Measurements from ENCODE around the gene NOTUM. TPM values are rescaled to one million over a fixed set of nuclear protein-coding genes. Genes with fewer than 3 reads are reported as not detected.

NOTUM gene
- polyA plus RNA-seq, 3 donors, result not detected

GRCh38 chr17:81903896-81904599 lies 56.9 kb downstream of the NOTUM start:
- H3K27ac Mint-ChIP-seq, result no peak overlapping the region
- peaks cover 0 to 12% (median 0%) of the 10 kb centered on the region in 7 donors for H3K9me3 Mint-ChIP-seq
- H3K4me3 Mint-ChIP-seq, result no peak overlapping the region
- H3K36me3 Mint-ChIP-seq, result peaks cover 48 to 64% of the 10 kb centered on the region in 2 donors
- H3K36me3 ChIP-seq (replicated peaks in 1 of 2; ENCODE audit: control insufficient read depth in 1 of 2, insufficient read depth in 2 of 2, low read length in 2 of 2), result peaks cover 32 to 48% of the 10 kb centered on the region in 2 donors
- peaks cover 0 to 12% of the 10 kb centered on the region in 2 donors for H3K4me1 ChIP-seq (ENCODE audit: control insufficient read depth in 1 of 2, insufficient read depth in 2 of 2, low read length in 2 of 2)
- no peak overlapping the region for H3K4me3 ChIP-seq (replicated peaks in 1 of 3; ENCODE audit: low read depth in 2 of 3, low read length in 3 of 3)
- no peaks in the 10 kb centered on the region for H3K79me2 ChIP-seq (ENCODE audit: insufficient read depth, low read length)
- TF ChIP-seq CTCF (IDR thresholded peaks at IDR 0.05), result no peak
- H2AFZ ChIP-seq (ENCODE audit: insufficient read depth, low read depth, low read length, poor library complexity, severe bottlenecking), result no peak overlapping the region
- 98% methylated on average over 24 of the region's 24 CpGs for WGBS (ENCODE audit: insufficient coverage)
- DNase-seq, result no peak
- no peak overlapping the region for H3K4me2 ChIP-seq (replicated peaks; ENCODE audit: extremely low read depth, low read length, poor library complexity, severe bottlenecking)
- peaks cover 3 to 20% of the 10 kb centered on the region in 2 donors for H3K27me3 ChIP-seq (ENCODE audit: control insufficient read depth in 2 of 2, insufficient read depth in 2 of 2, low read length in 2 of 2)
- H3K9ac ChIP-seq (ENCODE audit: insufficient read depth, low read length, poor library complexity, severe bottlenecking), result no peak overlapping the region
- no peak overlapping the region for H3K27ac ChIP-seq (ENCODE audit: low read depth in 1 of 2, low read length in 2 of 2)
- H3K4me1 Mint-ChIP-seq, result peaks cover 2% of the 10 kb centered on the region
- H3K27me3 Mint-ChIP-seq (ENCODE audit: low read depth in 3 of 3), result peaks cover 19 to 33% (median 21%) of the 10 kb centered on the region in 3 donors
- peaks cover 16% of the 10 kb centered on the region for H4K20me1 ChIP-seq (ENCODE audit: insufficient read depth, low read length)
- no peaks in the 10 kb centered on the region for H3K9me3 ChIP-seq (replicated peaks in 1 of 2; ENCODE audit: control insufficient read depth in 1 of 2, insufficient read depth in 1 of 2, low read length in 2 of 2)
- intact Hi-C loops (cut with micrococcal nuclease), result no loop called here

GRCh38 chr17:81903415-81903831 lies 57.6 kb downstream of the NOTUM start:
- H3K4me1 ChIP-seq (ENCODE audit: control insufficient read depth in 1 of 2, insufficient read depth in 2 of 2, low read length in 2 of 2), result peaks cover 0 to 12% of the 10 kb centered on the region in 2 donors
- WGBS (ENCODE audit: insufficient coverage), result 95% methylated on average over 10 of the region's 10 CpGs
- H3K36me3 ChIP-seq (replicated peaks in 1 of 2; ENCODE audit: control insufficient read depth in 1 of 2, insufficient read depth in 2 of 2, low read length in 2 of 2), result peaks cover 35 to 54% of the 10 kb centered on the region in 2 donors
- peaks cover 0 to 12% (median 0%) of the 10 kb centered on the region in 7 donors for H3K9me3 Mint-ChIP-seq
- H3K4me3 ChIP-seq (replicated peaks in 1 of 3; ENCODE audit: low read depth in 2 of 3, low read length in 3 of 3), result no peak overlapping the region
- TF ChIP-seq CTCF (IDR thresholded peaks at IDR 0.05), result no peak
- H3K4me2 ChIP-seq (replicated peaks; ENCODE audit: extremely low read depth, low read length, poor library complexity, severe bottlenecking), result no peak overlapping the region
- peaks cover 51 to 62% of the 10 kb centered on the region in 2 donors for H3K36me3 Mint-ChIP-seq
- H3K27me3 ChIP-seq (ENCODE audit: control insufficient read depth in 2 of 2, insufficient read depth in 2 of 2, low read length in 2 of 2), result peaks cover 3 to 20% of the 10 kb centered on the region in 2 donors
- DNase-seq, result no peak
- no peak overlapping the region for H2AFZ ChIP-seq (ENCODE audit: insufficient read depth, low read depth, low read length, poor library complexity, severe bottlenecking)
- H3K27ac Mint-ChIP-seq, result no peak overlapping the region
- H3K4me1 Mint-ChIP-seq, result peaks cover 2% of the 10 kb centered on the region
- peak overlapping the region in 1 of 2 donors; percentile 51 for H3K4me3 Mint-ChIP-seq
- peaks cover 19 to 33% (median 21%) of the 10 kb centered on the region in 3 donors for H3K27me3 Mint-ChIP-seq (ENCODE audit: low read depth in 3 of 3)
- no peak overlapping the region for H3K27ac ChIP-seq (ENCODE audit: low read depth in 1 of 2, low read length in 2 of 2)
- intact Hi-C loops (cut with micrococcal nuclease), result no loop called here
- H3K9ac ChIP-seq (ENCODE audit: insufficient read depth, low read length, poor library complexity, severe bottlenecking), result no peak overlapping the region
- H4K20me1 ChIP-seq (ENCODE audit: insufficient read depth, low read length), result peaks cover 21% of the 10 kb centered on the region
- H3K9me3 ChIP-seq (replicated peaks in 1 of 2; ENCODE audit: control insufficient read depth in 1 of 2, insufficient read depth in 1 of 2, low read length in 2 of 2), result no peaks in the 10 kb centered on the region
- no peaks in the 10 kb centered on the region for H3K79me2 ChIP-seq (ENCODE audit: insufficient read depth, low read length)

All from CD14-positive monocyte (primary cell).